K562 (cell line): ENCODE results near the gene GP1BA. TPM values are rescaled to one million over a fixed set of nuclear protein-coding genes. Genes with fewer than 3 reads are reported as not detected.

ENCODE experiments used
- ARHGAP35 ChIP-seq: fragments of 450-650 bp; IDR thresholded peaks from 2 replicates; pipeline ENCODE4 v1.6.1; 2018; ENCODE audit not compliant: partially characterized antibody
- CC2D1A ChIP-seq: fragments of 450-650 bp; IDR thresholded peaks from 2 replicates; pipeline ENCODE4 v1.6.1; 2017; ENCODE audit warnings: mild to moderate bottlenecking
- CGGBP1 ChIP-seq: fragments of 250-450 bp; sonication (Bioruptor Pico); IDR thresholded peaks from 2 replicates; pipeline ENCODE4 v1.9.0; 2021; ENCODE audit warnings: mild to moderate bottlenecking
- GABPA ChIP-seq: fragments of 200-800 bp; sonication (Bioruptor generic); conservative IDR thresholded peaks from 2 replicates; pipeline ENCODE4 v1.6.1; 2016; ENCODE audit warnings: low read depth, missing genetic modification characterization, missing compliant biosample characterization
- GABPB2 ChIP-seq: fragments of 250-450 bp; sonication (Bioruptor Pico); conservative IDR thresholded peaks from 2 replicates; pipeline ENCODE4 v1.5.1; 2021; ENCODE audit warnings: mild to moderate bottlenecking
- HDAC2 ChIP-seq: fragments of 450-650 bp; IDR thresholded peaks from 2 replicates; pipeline ENCODE4 v1.6.1; 2016; ENCODE audit warnings: mild to moderate bottlenecking
- IRF2 ChIP-seq: sonication (generic); formaldehyde crosslinking; IDR thresholded peaks from 2 replicates; pipeline ENCODE4 v1.8.1; 2022; ENCODE audit warnings: mild to moderate bottlenecking, missing genetic modification reagents
- MXD1 ChIP-seq: fragments of 250-450 bp; sonication (Bioruptor Pico); IDR thresholded peaks from 2 replicates; pipeline ENCODE4 v1.8.0; 2021; ENCODE audit warnings: borderline replicate concordance, mild to moderate bottlenecking, moderate library complexity; ENCODE audit not compliant: poor library complexity, severe bottlenecking
- MYBL2 ChIP-seq, 2 experiments: fragments of 450-650 bp in 1 of 2; sonication (generic) in 1 of 2; formaldehyde crosslinking in 1 of 2; IDR thresholded peaks; 2 replicates each; pipeline versions ENCODE4 v1.6.1 to v1.8.1; 2017 to 2022; ENCODE audit warnings: borderline replicate concordance in 1 of 2, inconsistent platforms in 1 of 2, low read depth in 1 of 2, mild to moderate bottlenecking in 1 of 2, missing genetic modification reagents in 1 of 2, moderate library complexity in 1 of 2
- NELFE ChIP-seq: IDR thresholded peaks from 2 replicates; pipeline ENCODE4 v1.6.1; 2011; ENCODE audit warnings: mild to moderate bottlenecking; ENCODE audit not compliant: insufficient read depth, insufficient read length
- PBX2 ChIP-seq, 2 experiments: IDR thresholded peaks in 1 of 2; conservative IDR thresholded peaks in 1 of 2; 2 replicates each; pipeline ENCODE4 v1.6.1; 2016; ENCODE audit warnings: low read depth in 2 of 2, mild to moderate bottlenecking in 1 of 2, missing compliant biosample characterization in 1 of 2, missing genetic modification characterization in 1 of 2, moderate library complexity in 1 of 2
- POLR2H ChIP-seq: IDR thresholded peaks from 2 replicates; pipeline ENCODE4 v1.6.1; 2016; ENCODE audit warnings: missing genetic modification characterization, low read depth, mild to moderate bottlenecking, control low read depth, missing compliant biosample characterization, moderate library complexity
- RBM15 ChIP-seq: fragments of 200-400 bp; formaldehyde crosslinking; IDR thresholded peaks from 2 replicates; pipeline ENCODE4 v1.6.1; 2018; ENCODE audit warnings: mild to moderate bottlenecking, low read length, moderate library complexity; ENCODE audit not compliant: insufficient read depth
- SIX5 ChIP-seq, 2 experiments: IDR thresholded peaks; 2 replicates each; pipeline ENCODE4 v1.6.1; 2011; ENCODE audit warnings: low read length in 2 of 2, borderline replicate concordance in 1 of 2, low read depth in 1 of 2, mild to moderate bottlenecking in 1 of 2, moderate library complexity in 1 of 2; ENCODE audit not compliant: insufficient read depth in 1 of 2
- SMARCB1 ChIP-seq: IDR thresholded peaks from 2 replicates; pipeline ENCODE4 v1.6.1; 2011; ENCODE audit warnings: improper control_type of control experiment, low read depth; ENCODE audit not compliant: insufficient read length
- SMARCE1 ChIP-seq: fragments of 450-650 bp; IDR thresholded peaks from 2 replicates; pipeline ENCODE4 v1.7.1; 2016; ENCODE audit warnings: mild to moderate bottlenecking
- SRSF7 ChIP-seq: fragments of 200-400 bp; formaldehyde crosslinking; optimal IDR thresholded peaks from 2 replicates; pipeline ENCODE3; 2017; ENCODE audit warnings: mild to moderate bottlenecking, low read depth, low read length
- TEAD2 ChIP-seq: fragments of 450-650 bp; IDR thresholded peaks from 2 replicates; pipeline ENCODE4 v1.6.1; 2016; ENCODE audit warnings: missing genetic modification characterization, control low read depth, missing compliant biosample characterization
- YY1 ChIP-seq, 3 experiments: IDR thresholded peaks; 2 replicates each; pipeline ENCODE4 v1.6.1; 2011; ENCODE audit warnings: low read length in 2 of 3, mild to moderate bottlenecking in 2 of 3, moderate library complexity in 2 of 3, borderline replicate concordance in 1 of 3, control low read depth in 1 of 3, low read depth in 1 of 3; ENCODE audit not compliant: insufficient read depth in 3 of 3, insufficient replicate concordance in 2 of 3, control insufficient read depth in 1 of 3, insufficient read length in 1 of 3; ENCODE audit errors: extremely low read depth in 1 of 3
- ZBTB7A ChIP-seq: IDR thresholded peaks from 2 replicates; pipeline ENCODE4 v1.6.1; 2011; ENCODE audit warnings: low read depth, mild to moderate bottlenecking, low read length, moderate library complexity, borderline replicate concordance; ENCODE audit not compliant: control insufficient read depth
- ZNF224 ChIP-seq: sonication (generic); formaldehyde crosslinking; IDR thresholded peaks from 2 replicates; pipeline ENCODE4 v1.8.0; 2022; ENCODE audit warnings: mild to moderate bottlenecking, missing genetic modification reagents
- ZNF23 ChIP-seq: fragments of 250-450 bp; sonication (Bioruptor Pico); IDR thresholded peaks from 2 replicates; pipeline ENCODE4 v1.4.0; 2020; ENCODE audit warnings: mild to moderate bottlenecking
- ZNF589 ChIP-seq: fragments of 200-800 bp; sonication (Bioruptor generic); IDR thresholded peaks from 2 replicates; pipeline ENCODE4 v1.6.1; 2016; ENCODE audit warnings: low read depth, missing genetic modification characterization, missing compliant biosample characterization
- polyA plus RNA-seq, 8 experiments: library from polyadenylated mRNA; depleted of rRNA in 4 of 8; stranded (reverse) in 5 of 8; unstranded in 3 of 8; fragments of >200 nt; fragmentation: Nextera tagmentation in 2 of 8; fragmentation: Illumina TruSeq in 1 of 8; extraction: Ambion mirVana in 2 of 8; extraction: Trizol in 1 of 8; gene quantifications; 2 replicates each; pipeline versions ENCODE4 v1.2.1 to v1.2.3, GENCODE V29; 2011 to 2014; ENCODE audit warnings: inconsistent platforms in 1 of 8, missing spikeins in 1 of 8
- total RNA-seq, 7 experiments: library from RNA; depleted of rRNA in 6 of 7; stranded (reverse); fragments of >200 nt in 6 of 7; fragmentation: Illumina TruSeq in 2 of 7; extraction: Trizol in 2 of 7; gene quantifications; 2 replicates each; pipeline versions ENCODE4 v1.2.1 to v1.2.3, GENCODE V29; 2011 to 2021; ENCODE audit warnings: low replicate concordance in 1 of 7

The GP1BA gene
- total and polyA plus RNA-seq, 9 of the 15 experiments (the other 6 are each of a cell fraction or from before 2014, with no cell fraction given) = 0.01 TPM; not detected in 8

GRCh38 chr17:4948166-4948930 lies 16.3 kb downstream of the GP1BA start, which contains the start of gene PFN1 (continued):
- no peak for TF ChIP-seq MXD1 (CRISPR knock-in tag)
- 0 out of 2 replicates have a peak, but pooled peaks have one; percentile 16 for TF ChIP-seq CC2D1A
- TF ChIP-seq POLR2H (tag) = peak; percentile 65
- TF ChIP-seq PBX2 (CRISPR knock-in tag; IDR thresholded peaks at IDR 0.05; ENCODE audit: low read depth) = no peak
- TF ChIP-seq PBX2 (tag; conservative IDR thresholded peaks at IDR 0.05; ENCODE audit: low read depth) = no peak
- TF ChIP-seq GABPB2 (CRISPR knock-in tag) = no peak
- no peak for TF ChIP-seq ZNF589 (CRISPR knock-in tag)
- no peak for TF ChIP-seq SIX5 (IDR thresholded peaks at IDR 0.05; ENCODE audit: borderline replicate concordance in 1 of 2, insufficient read depth in 1 of 2, low read depth in 1 of 2, low read length in 2 of 2)
- TF ChIP-seq HDAC2 = peak; percentile 52; the same call in 1 of the 2 replicates
- TF ChIP-seq SMARCE1 = peak; percentile 46; the same call in 1 of the 2 replicates
- no peak for TF ChIP-seq MYBL2 (IDR thresholded peaks at IDR 0.05; ENCODE audit: low read depth)
- no peak for TF ChIP-seq MYBL2 (CRISPR knock-in tag; IDR thresholded peaks at IDR 0.05; ENCODE audit: borderline replicate concordance)
- no peak for TF ChIP-seq SRSF7
- TF ChIP-seq NELFE = no peak
- no peak for TF ChIP-seq RBM15
- no peak for TF ChIP-seq ZNF224 (CRISPR knock-in tag)
- no peak for TF ChIP-seq ZBTB7A
- TF ChIP-seq CGGBP1 = no peak
- no peak for TF ChIP-seq TEAD2 (tag)
- no peak for TF ChIP-seq SMARCB1
- peak; percentile 79 for TF ChIP-seq GABPA (tag)
- TF ChIP-seq ZNF23 (CRISPR knock-in tag) = no peak
- no peak for TF ChIP-seq ARHGAP35
- TF ChIP-seq IRF2 (CRISPR knock-in tag) = no peak
- TF ChIP-seq YY1 (IDR thresholded peaks at IDR 0.05; ENCODE audit: borderline replicate concordance in 1 of 3, control insufficient read depth in 1 of 3, extremely low read depth in 1 of 3, insufficient read depth in 3 of 3, insufficient read length in 1 of 3, insufficient replicate concordance in 2 of 3, low read depth in 1 of 3, low read length in 2 of 3) = peak in 1 of 3 experiments; percentile 55
